Nephron (organoid): Measurements from ENCODE around the gene JPT1.
"Not testable (repeated sequence)": the region's sequence is repeated elsewhere in the genome, so short reads cannot be mapped to it uniquely, and the experiment has no call there.

Experiments
- H3K27ac Mint-ChIP-seq, 3 experiments: 2 replicates each; pipeline ENCODE4 v1.8.0; 2020; ENCODE audit warnings: mixed read lengths in 3 of 3, mild to moderate bottlenecking in 2 of 3, moderate library complexity in 1 of 3
- H3K27me3 Mint-ChIP-seq: 2 replicates; pipeline ENCODE4 v1.8.0; 2021; ENCODE audit warnings: low read depth, mild to moderate bottlenecking, moderate library complexity, mixed read lengths
- H3K36me3 Mint-ChIP-seq: 2 replicates; pipeline ENCODE4 v1.8.0; 2020; ENCODE audit warnings: low read depth, mixed read lengths
- H3K4me1 Mint-ChIP-seq: 2 replicates; pipeline ENCODE4 v1.8.0; 2020; ENCODE audit warnings: mixed read lengths
- H3K4me3 Mint-ChIP-seq, 3 experiments: 2 replicates each; pipeline ENCODE4 v1.8.0; 2020; ENCODE audit warnings: mild to moderate bottlenecking in 3 of 3, mixed read lengths in 3 of 3, moderate library complexity in 2 of 3
- H3K9me3 Mint-ChIP-seq: 2 replicates; pipeline ENCODE4 v1.8.0; 2020; ENCODE audit warnings: mixed read lengths
- CTCF ChIP-seq, 3 experiments: fragments of 200-600 bp; sonication (generic); IDR thresholded peaks; one replicate each; pipeline ENCODE4 v1.5.0; 2021; ENCODE audit warnings: antibody characterized with exemption in 3 of 3; ENCODE audit not compliant: unreplicated experiment in 3 of 3

JPT1 gene

GRCh38 chr17:75144816-75145512 is 9.3 kb downstream of the JPT1 start:
- H3K4me1 Mint-ChIP-seq: peaks cover 5% of the 10 kb centered on the region

GRCh38 chr17:75142236-75142971 is 11.9 kb downstream of the JPT1 start:
- Mint-ChIP-seq H3K27me3 (no peaks in the 10 kb centered on the region), H3K4me1 (no peaks in the 10 kb centered on the region), H3K36me3 (peaks cover 73% of the 10 kb centered on the region), H3K27ac (no peak overlapping the region), H3K4me3 (no peak overlapping the region), H3K9me3 (no peaks in the 10 kb centered on the region)
- no peak for TF ChIP-seq CTCF (IDR thresholded peaks at IDR 0.05; ENCODE audit: unreplicated experiment in 3 of 3)

More at GRCh38 chr17:75144816-75145512, 9.3 kb downstream of the JPT1 start:
- Mint-ChIP-seq H3K4me3 (no peak overlapping the region), H3K36me3 (peaks cover 77% of the 10 kb centered on the region), H3K27me3 (no peaks in the 10 kb centered on the region), H3K27ac (no peak overlapping the region), H3K9me3 (no peaks in the 10 kb centered on the region)
- no peak for TF ChIP-seq CTCF (IDR thresholded peaks at IDR 0.05; ENCODE audit: unreplicated experiment in 3 of 3)

- H3K9me3 Mint-ChIP-seq: no peaks in the 10 kb centered on the region
- no peak overlapping the region for H3K4me3 Mint-ChIP-seq
- H3K4me1 Mint-ChIP-seq: no peaks in the 10 kb centered on the region
- H3K27ac Mint-ChIP-seq: no peak overlapping the region
- no peak for TF ChIP-seq CTCF (IDR thresholded peaks at IDR 0.05; ENCODE audit: unreplicated experiment in 3 of 3)
- H3K27me3 Mint-ChIP-seq: no peaks in the 10 kb centered on the region
- peaks cover 62% of the 10 kb centered on the region for H3K36me3 Mint-ChIP-seq
Measured at GRCh38 chr17:75138519-75138918, 15.8 kb downstream of the JPT1 start.

GRCh38 chr17:75137762-75138161 is 16.6 kb downstream of the JPT1 start:
- H3K4me3 Mint-ChIP-seq, H3K27me3 Mint-ChIP-seq, H3K4me1 Mint-ChIP-seq, H3K9me3 Mint-ChIP-seq, H3K27ac Mint-ChIP-seq: not testable (repeated sequence)
- peaks cover 57% of the 10 kb centered on the region for H3K36me3 Mint-ChIP-seq

GRCh38 chr17:75135946-75136345 is 18.4 kb downstream of the JPT1 start:
- H3K27ac Mint-ChIP-seq: peak overlapping the region in 1 of 3 experiments; percentile 8
- peaks cover 45% of the 10 kb centered on the region for H3K36me3 Mint-ChIP-seq
- no peaks in the 10 kb centered on the region for H3K4me1 Mint-ChIP-seq
- no peaks in the 10 kb centered on the region for H3K9me3 Mint-ChIP-seq
- no peaks in the 10 kb centered on the region for H3K27me3 Mint-ChIP-seq
- H3K4me3 Mint-ChIP-seq: no peak overlapping the region
- no peak for TF ChIP-seq CTCF (IDR thresholded peaks at IDR 0.05; ENCODE audit: unreplicated experiment in 3 of 3)

- Mint-ChIP-seq H3K27me3 (no peaks in the 10 kb centered on the region), H3K27ac (peak overlapping the region in 2 of 3 experiments; percentile 34 to 39), H3K36me3 (peaks cover 44% of the 10 kb centered on the region), H3K4me1 (peaks cover 4% of the 10 kb centered on the region), H3K4me3 (peak overlapping the region in 1 of 3 experiments; percentile 22), H3K9me3 (no peaks in the 10 kb centered on the region)
- TF ChIP-seq CTCF (IDR thresholded peaks at IDR 0.05; ENCODE audit: unreplicated experiment in 3 of 3): no peak
Measured at GRCh38 chr17:75135452-75135851, 18.9 kb downstream of the JPT1 start.

- H3K9me3 Mint-ChIP-seq, H3K27ac Mint-ChIP-seq, H3K4me1 Mint-ChIP-seq, H3K27me3 Mint-ChIP-seq, H3K4me3 Mint-ChIP-seq: not testable (repeated sequence)
- peaks cover 37% of the 10 kb centered on the region for H3K36me3 Mint-ChIP-seq
Measured at GRCh38 chr17:75133607-75134347, 20.5 kb downstream of the JPT1 start.
